Aorta (tissue), 5 donors: Measurements from ENCODE around the gene MAP2K3. TPM values are rescaled to one million over a fixed set of nuclear protein-coding genes. Genes with fewer than 3 reads are reported as not detected.

ENCODE experiments used
- ATAC-seq: fragments of 200-7000 bp; cut with Tn5 transposase; one replicate; pipeline ENCODE4 v1.9.1; 2022; ENCODE audit warnings: moderate library complexity; ENCODE audit not compliant: low FRiP score
- DNase-seq, 2 donors: peaks; one replicate each; pipeline ENCODE4 v3.0.0-alpha.2; 2020
- H3K27ac ChIP-seq, 2 donors: one replicate each; pipeline ENCODE4 v1.5.1; 2013; ENCODE audit warnings: low read length in 2 of 2, mild to moderate bottlenecking in 2 of 2, moderate library complexity in 2 of 2, control low read depth in 1 of 2, inconsistent platforms in 1 of 2, low read depth in 1 of 2
- H3K27me3 ChIP-seq, 2 donors: one replicate each; pipeline ENCODE4 v1.6.1; 2013; ENCODE audit warnings: control low read depth in 1 of 2, low read length in 1 of 2, mild to moderate bottlenecking in 1 of 2, moderate library complexity in 1 of 2; ENCODE audit not compliant: insufficient read depth in 2 of 2, control insufficient read depth in 1 of 2
- H3K36me3 ChIP-seq, 2 donors: one replicate each; pipeline ENCODE4 v1.6.1; 2013; ENCODE audit warnings: control low read depth in 1 of 2, low read length in 1 of 2, mild to moderate bottlenecking in 1 of 2; ENCODE audit not compliant: insufficient read depth in 2 of 2, control insufficient read depth in 1 of 2
- H3K4me1 ChIP-seq, 2 donors: one replicate each; pipeline ENCODE4 v1.6.1; 2013; ENCODE audit warnings: low read length in 2 of 2, control low read depth in 1 of 2, mild to moderate bottlenecking in 1 of 2, moderate library complexity in 1 of 2; ENCODE audit not compliant: insufficient read depth in 2 of 2, control insufficient read depth in 1 of 2
- H3K4me3 ChIP-seq, 2 donors: one replicate each; pipeline ENCODE4 v1.5.1; 2013; ENCODE audit warnings: low read length in 2 of 2, control low read depth in 1 of 2, mild to moderate bottlenecking in 1 of 2
- H3K9me3 ChIP-seq: one replicate; pipeline ENCODE4 v1.6.1; 2013; ENCODE audit warnings: mild to moderate bottlenecking, low read length; ENCODE audit not compliant: control insufficient read depth
- WGBS, 2 donors: extraction: QIAGEN DNeasy Blood & Tissue Kit; methylation state at CpG; one replicate each; pipeline ENCODE4 v1.1.7; 2013; 5-methylcytosine and 5-hydroxymethylcytosine counted together
- intact Hi-C, 2 donors: fragments of 100-400 bp; cut with DNase I; formaldehyde crosslinking; loops; one replicate each; pipeline versions ENCODE4 v1.14.2 to v1.15.0; 2022
- polyA plus RNA-seq, 2 donors: library from polyadenylated mRNA; stranded (reverse); fragments of 200-250 nt; gene quantifications; one replicate each; pipeline ENCODE4 v1.2.3, GENCODE V29; 2013
- total RNA-seq, 2 donors: library from RNA; stranded (reverse); fragmentation: NEBNext Ultra II Directional; extraction: Animal tissue kit (Norgen Biotek cat#: 25700); gene quantifications; one replicate each; pipeline ENCODE4 v1.2.1, GENCODE V29; 2021
- donor health status: healthy with polysubstance abuse.
- donor health status: Bipolar disorder and iron deficiency.
- donor health status: DM: no; HTN: no; CAD: no.
- donor health status: DM: no; HTN: no; CAD: no.
- donor health status: DM: yes; HTN: yes; CAD: no.

The MAP2K3 gene
- total and polyA plus RNA-seq, 4 donors = 21.8 to 82.6 (median 50.1) TPM

GRCh38 chr17:21251337-21252010 is 33.0 kb upstream of the MAP2K3 start:
- H3K4me1 ChIP-seq = peaks cover 0 to 3% of the 10 kb centered on the region in 2 donors
- no peak overlapping the region for H3K4me3 ChIP-seq
- H3K36me3 ChIP-seq = no peaks in the 10 kb centered on the region
- H3K27ac ChIP-seq = peak overlapping the region in 1 of 2 donors; percentile 72
- H3K9me3 ChIP-seq = no peaks in the 10 kb centered on the region
- DNase-seq (no peak), ATAC-seq (no peak)
- H3K27me3 ChIP-seq = no peaks in the 10 kb centered on the region
- intact Hi-C loops = loop anchor here (2.0 to 10.0 kb wide), 4 partner anchors 37 to 207 kb away; partner anchors contain the start of genes TMEM11 (in 2 of the 2), DHRS7B (in 1 of the 2) and USP22 (in 1 of the 2)
- 30 to 41% methylated on average over 15 of the region's 15 CpGs for WGBS, 2 donors

DNA sequence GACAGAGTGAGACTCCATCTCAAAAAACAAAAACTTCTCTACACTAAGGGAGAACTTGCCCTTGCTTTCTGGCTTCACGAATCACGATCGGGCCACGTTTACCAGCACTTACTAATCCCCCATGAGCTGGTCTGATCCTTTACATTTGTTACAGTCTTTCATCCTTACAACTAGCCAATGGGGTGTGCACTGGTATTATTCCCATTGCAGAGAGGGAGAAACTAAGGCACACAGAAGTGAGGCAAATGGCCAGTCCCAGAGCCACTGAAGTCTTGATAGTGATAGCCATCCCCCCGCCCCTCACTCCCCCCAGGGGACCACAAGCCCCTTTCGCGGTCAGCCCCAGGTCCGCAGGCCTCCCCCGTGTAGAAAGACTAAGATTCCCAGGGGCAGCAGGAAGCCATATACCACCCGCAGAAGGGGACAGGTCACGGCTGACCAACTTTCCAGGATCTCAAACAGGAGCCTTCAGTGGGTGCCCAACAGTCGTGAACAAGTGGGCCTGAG is 32.2 kb upstream of the MAP2K3 start:
- peak overlapping the region in 1 of 2 donors; percentile 17 for H3K27ac ChIP-seq
- WGBS, 2 donors = 7 to 8% methylated on average over 12 of the region's 12 CpGs
- ATAC-seq (no peak), DNase-seq (peak in 1 of 2 donors; percentile 42)
- H3K4me3 ChIP-seq = peak overlapping the region; percentile 86 to 95
- no peaks in the 10 kb centered on the region for H3K36me3 ChIP-seq
- H3K27me3 ChIP-seq = no peaks in the 10 kb centered on the region
- peaks cover 0 to 3% of the 10 kb centered on the region in 2 donors for H3K4me1 ChIP-seq
- H3K9me3 ChIP-seq = no peaks in the 10 kb centered on the region
- intact Hi-C loops = loop anchor here (2.0 to 10.0 kb wide), 4 partner anchors 38 to 208 kb away; partner anchors contain the start of genes TMEM11 (in 2 of the 2), DHRS7B (in 1 of the 2) and USP22 (in 1 of the 2)

DNA sequence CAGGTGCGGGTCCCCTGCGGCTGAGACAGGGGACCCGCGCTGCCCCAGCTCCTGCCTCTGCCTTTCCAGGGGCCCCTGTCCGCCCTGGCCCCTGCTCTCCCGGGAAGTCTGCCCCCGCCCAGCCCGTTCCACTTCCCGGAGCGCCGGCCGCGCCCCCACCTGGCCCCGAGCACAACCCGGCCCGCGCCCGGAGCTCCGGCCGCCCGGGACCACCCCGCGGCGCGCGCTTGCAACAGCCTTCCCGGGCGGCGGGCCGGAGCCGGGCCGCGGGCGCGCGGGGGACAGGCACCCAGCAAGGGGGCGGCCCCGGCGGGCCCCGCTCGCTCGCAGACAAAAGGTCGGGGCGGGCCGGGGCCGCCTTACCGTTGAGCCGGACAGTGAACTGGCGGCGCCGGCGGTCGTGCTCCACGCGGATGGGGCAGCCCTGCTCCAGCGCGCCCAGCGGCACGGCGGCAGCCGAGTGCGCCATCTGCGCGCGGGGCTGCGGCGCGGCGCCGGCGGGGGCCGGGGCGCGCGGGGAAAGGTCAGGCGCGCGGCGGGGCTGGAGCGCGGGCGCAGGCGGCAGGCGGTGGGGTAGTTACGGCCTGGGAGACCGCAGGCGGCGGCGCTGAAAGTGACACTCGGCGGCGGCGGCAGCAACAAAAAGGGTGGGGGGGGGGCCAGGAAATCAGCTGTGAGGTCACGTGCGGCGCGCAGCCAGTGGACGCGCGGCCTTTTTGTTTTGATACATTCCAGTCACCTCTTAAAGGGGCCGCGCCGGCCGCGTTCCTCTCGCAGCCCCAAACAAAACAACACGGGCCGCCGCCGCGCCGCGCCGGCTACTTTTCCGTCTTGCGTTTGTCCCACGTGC is 31.5 kb upstream of the MAP2K3 start, which contains the start of gene NATD1:
NATD1 (minus strand) TSS at position 615 of the 850 bp plus-strand sequence; CDS start at position 469, 146 bp downstream.
- no peaks in the 10 kb centered on the region for H3K9me3 ChIP-seq
- H3K4me1 ChIP-seq = peaks cover 0 to 3% of the 10 kb centered on the region in 2 donors
- intact Hi-C loops = loop anchor here (1.0 to 10.0 kb wide), 5 partner anchors 22 to 208 kb away; partner anchors contain the start of genes TMEM11 (in 2 of the 2), DHRS7B (in 1 of the 2) and USP22 (in 1 of the 2)
- ATAC-seq (peak; percentile 81), DNase-seq (peak; percentile 94)
- H3K36me3 ChIP-seq = no peaks in the 10 kb centered on the region
- no peaks in the 10 kb centered on the region for H3K27me3 ChIP-seq
- WGBS, 2 donors = 0 to 1% methylated on average over 54 to 117 of the region's 117 CpGs
- peak within 1 kb of the TSS in 1 of 2 donors; percentile 72 for H3K27ac ChIP-seq
- H3K4me3 ChIP-seq = peak within 1 kb of the TSS; percentile 86 to 95

DNA sequence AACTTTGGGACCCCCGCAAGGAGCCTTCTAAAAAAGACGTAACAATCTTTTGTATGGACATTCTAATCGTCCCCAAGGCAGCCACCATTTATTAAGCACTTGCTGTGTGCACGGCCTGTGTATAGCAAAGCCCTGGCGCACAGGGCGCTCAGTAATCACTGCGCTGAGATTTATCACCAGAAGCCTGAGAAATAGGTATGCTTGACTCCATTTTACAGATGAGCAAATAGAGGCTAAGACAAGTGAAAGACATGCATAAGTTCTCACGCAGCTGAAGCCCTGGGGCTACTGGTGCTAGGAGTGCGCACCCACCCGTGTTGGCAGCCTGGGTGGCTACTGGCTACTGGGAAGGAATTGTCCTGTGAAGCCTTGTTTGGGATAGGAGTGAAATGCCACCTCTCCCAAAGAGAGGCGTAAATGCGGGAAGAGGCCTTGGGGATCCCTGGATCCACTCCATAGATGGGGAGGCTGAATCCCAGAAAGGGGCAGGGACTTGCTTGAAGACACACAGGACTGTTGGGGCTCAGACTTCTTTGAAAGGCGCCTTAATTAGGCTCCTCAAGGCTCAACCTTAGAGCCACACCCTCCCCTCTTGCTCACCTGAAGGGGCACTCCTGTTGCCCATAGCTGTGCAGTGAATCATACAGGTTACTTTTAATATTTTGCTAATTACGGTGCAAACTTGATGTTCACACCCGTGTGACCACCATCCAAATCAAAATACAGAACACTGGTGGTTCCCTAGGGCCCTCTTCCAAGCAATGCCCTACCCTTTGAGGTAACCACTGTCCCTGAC is 30.7 kb upstream of the MAP2K3 start:
- Histone ChIP-seq H3K27ac (peak overlapping the region in 1 of 2 donors; percentile 72), H3K9me3 (no peaks in the 10 kb centered on the region), H3K4me1 (peaks cover 0 to 3% of the 10 kb centered on the region in 2 donors), H3K36me3 (no peaks in the 10 kb centered on the region), H3K4me3 (peak overlapping the region; percentile 63 to 86), H3K27me3 (no peaks in the 10 kb centered on the region)
- WGBS, 2 donors = 41% methylated on average over 15 of the region's 15 CpGs
- ATAC-seq (no peak), DNase-seq (no peak)
- intact Hi-C loops = loop anchor here (1.0 to 10.0 kb wide), 5 partner anchors 21 to 209 kb away; partner anchors contain the start of genes TMEM11 (in 2 of the 2), DHRS7B (in 1 of the 2) and USP22 (in 1 of the 2)

DNA sequence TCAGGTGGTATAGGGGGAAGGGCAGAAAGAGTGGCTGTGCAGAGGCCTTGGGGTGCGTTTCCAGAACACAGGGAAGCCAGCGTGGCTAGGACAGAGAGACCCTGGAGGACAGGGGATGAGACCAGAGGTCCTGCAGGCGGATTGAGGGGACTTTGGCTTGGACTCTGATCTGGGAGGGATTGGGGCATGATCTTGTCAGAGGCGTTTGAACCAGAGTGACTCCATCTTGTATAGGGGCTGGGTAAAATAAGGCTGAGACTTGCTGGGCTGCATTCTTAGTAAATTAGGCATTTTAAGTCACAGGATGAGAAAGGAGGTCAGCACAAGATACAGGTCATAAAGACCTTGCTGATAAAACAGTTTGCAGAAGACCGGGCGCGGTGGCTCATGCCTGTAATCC is 25.9 kb upstream of the MAP2K3 start:
- no peak overlapping the region for H3K4me3 ChIP-seq
- no peaks in the 10 kb centered on the region for H3K9me3 ChIP-seq
- no peaks in the 10 kb centered on the region for H3K27me3 ChIP-seq
- intact Hi-C loops = loop anchor here in 1 of 2 donors (10.0 kb wide), 2 partner anchors 134 to 214 kb away; partner anchors contain the start of genes DHRS7B and USP22
- H3K27ac ChIP-seq = no peak overlapping the region
- H3K4me1 ChIP-seq = no peaks in the 10 kb centered on the region
- no peak for ATAC-seq
- DNase-seq = no peak
- WGBS, 2 donors = 92 to 94% methylated on average over 7 of the region's 7 CpGs
- no peaks in the 10 kb centered on the region for H3K36me3 ChIP-seq

DNA sequence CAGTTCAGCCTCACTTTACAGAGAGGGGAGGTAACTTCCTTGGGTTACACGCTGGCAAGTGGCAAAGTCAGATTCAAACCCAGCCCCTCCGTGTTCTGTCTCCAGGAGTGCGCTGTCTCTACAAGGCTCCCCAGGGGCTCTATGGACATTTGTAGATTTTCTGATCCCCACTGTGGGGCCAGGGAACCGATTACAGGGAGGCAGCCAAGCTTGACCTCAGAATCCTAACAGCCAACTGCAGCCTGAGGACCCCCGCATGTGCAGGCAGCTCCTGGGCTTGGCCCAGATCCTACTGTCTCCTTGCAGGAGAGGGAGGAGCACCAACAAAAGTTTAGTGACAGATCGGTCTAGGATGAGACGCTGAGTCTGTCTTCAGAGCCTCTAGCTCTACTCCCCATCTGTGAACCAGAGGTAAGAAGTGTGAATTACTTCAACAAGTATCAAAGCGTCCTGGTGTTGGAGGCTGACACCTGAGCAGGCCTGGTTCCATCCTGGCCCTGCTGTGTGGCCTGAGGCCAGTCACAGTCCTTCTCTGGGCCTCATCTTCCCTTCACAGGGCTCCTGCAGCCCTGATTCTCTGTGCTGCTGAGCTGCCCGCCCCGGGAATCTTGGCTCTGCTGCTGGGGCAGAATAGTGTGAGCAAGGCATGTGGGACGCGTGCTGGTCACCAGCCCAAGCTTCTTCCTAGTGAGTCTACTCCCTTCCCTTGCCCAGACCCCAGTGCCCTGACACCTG is 22.1 kb upstream of the MAP2K3 start:
- intact Hi-C loops = no loop called here
- Histone ChIP-seq H3K9me3 (no peaks in the 10 kb centered on the region), H3K27ac (no peak overlapping the region), H3K27me3 (no peaks in the 10 kb centered on the region), H3K4me3 (no peak overlapping the region), H3K36me3 (no peaks in the 10 kb centered on the region), H3K4me1 (no peaks in the 10 kb centered on the region)
- WGBS, 2 donors = 86 to 88% methylated on average over 12 of the region's 12 CpGs
- DNase-seq (no peak), ATAC-seq (no peak)

DNA sequence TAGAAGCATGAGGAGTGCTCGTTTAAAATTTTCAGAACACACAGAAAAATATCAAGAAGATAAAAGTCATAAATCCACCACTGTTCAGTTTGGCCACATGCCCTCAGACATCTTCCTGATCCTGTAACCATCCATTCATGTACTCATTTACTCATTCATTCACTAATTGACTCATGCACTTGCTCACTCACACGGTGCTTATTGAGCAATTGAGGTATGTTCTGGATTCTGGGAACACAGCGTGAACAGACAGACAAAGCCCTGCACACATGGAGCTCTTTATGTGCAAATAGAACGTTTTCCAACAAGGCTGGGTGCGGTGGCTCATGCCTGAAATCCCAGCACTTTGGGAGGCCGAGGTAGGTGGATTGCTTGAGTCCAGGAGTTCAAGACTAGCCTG is 21.1 kb upstream of the MAP2K3 start:
- Histone ChIP-seq H3K4me3 (no peak overlapping the region), H3K27ac (no peak overlapping the region), H3K27me3 (no peaks in the 10 kb centered on the region), H3K36me3 (no peaks in the 10 kb centered on the region), H3K9me3 (no peaks in the 10 kb centered on the region), H3K4me1 (no peaks in the 10 kb centered on the region)
- WGBS, 2 donors = 66 to 76% methylated on average over 6 of the region's 6 CpGs
- intact Hi-C loops = no loop called here
- no peak for ATAC-seq
- DNase-seq = no peak
